Stimulated activated naive CD4-positive, alpha-beta T cell treated with Interleukin-2 at 50 U/mL for 16 hours (primary cell): ENCODE results near the gene PPP2R3B.

Source experiments
- DNase-seq: peaks from one replicate; lab custom pipeline; 2025; lab: John Stamatoyannopoulos, UW

PPP2R3B gene

GRCh38 chrX:302975-303374 lies 83.7 kb downstream of the PPP2R3B start:
- DNase-seq = no peak

GRCh38 chrX:300334-300733 lies 86.4 kb downstream of the PPP2R3B start:
- DNase-seq = no peak

- DNase-seq = no peak
Observed at GRCh38 chrX:298993-299392, 87.7 kb downstream of the PPP2R3B start.

- no peak for DNase-seq
Observed at GRCh38 chrX:295136-295535, 91.6 kb downstream of the PPP2R3B start.

- DNase-seq = no peak
Observed at GRCh38 chrX:292900-293897, 93.5 kb downstream of the PPP2R3B start.

GRCh38 chrX:291411-291901 lies 95.3 kb downstream of the PPP2R3B start:
- no peak for DNase-seq

- no peak for DNase-seq
Observed at GRCh38 chrX:290476-291166, 96.1 kb downstream of the PPP2R3B start.

- no peak for DNase-seq
Observed at GRCh38 chrX:288561-288991, 98.1 kb downstream of the PPP2R3B start.

- no peak for DNase-seq
Observed at GRCh38 chrX:287670-288069, 99.0 kb downstream of the PPP2R3B start.

- DNase-seq = no peak
Observed at GRCh38 chrX:285076-285677, 101.5 kb downstream of the PPP2R3B start.
